Ovary (tissue), 9 donors: ENCODE data around the gene CCDC137. TPM values are rescaled to one million over a fixed set of nuclear protein-coding genes. Genes with fewer than 3 reads are reported as not detected.

Experiments used
- DNase-seq, 5 donors: peaks; one replicate each; pipeline ENCODE4 v3.0.0-alpha.2; 2019 to 2020
- H3K27ac ChIP-seq, 2 donors: fragments of 200-600 bp; one replicate each; pipeline versions ENCODE4 v1.5.1 to v1.8.0; 2019 to 2022
- H3K27me3 ChIP-seq: fragments of 200-600 bp; one replicate; pipeline ENCODE4 v1.8.0; 2022
- H3K36me3 ChIP-seq: fragments of 200-600 bp; sonication (generic); one replicate; pipeline ENCODE4 v1.5.1; 2019
- H3K4me1 ChIP-seq: one replicate; pipeline ENCODE4 v1.8.1; 2013; ENCODE audit warnings: mild to moderate bottlenecking, moderate library complexity; ENCODE audit not compliant: insufficient read depth
- H3K4me3 ChIP-seq: fragments of 200-600 bp; sonication (generic); one replicate; pipeline ENCODE4 v1.5.1; 2017
- H3K9me3 ChIP-seq, 2 donors: fragments of 200-600 bp in 1 of 2; sonication (generic) in 1 of 2; one replicate each; pipeline versions ENCODE4 v1.5.1 to v1.8.1; 2013 to 2019; ENCODE audit warnings: mild to moderate bottlenecking in 1 of 2, moderate library complexity in 1 of 2
- CTCF ChIP-seq, 3 donors: fragments of 450-650 bp in 2 of 3; fragments of 200-600 bp in 1 of 3; IDR thresholded peaks; one replicate each; pipeline versions ENCODE4 v1.5.1 to v1.8.0; 2016 to 2022; ENCODE audit warnings: antibody characterized with exemption in 3 of 3, mild to moderate bottlenecking in 1 of 3
- EP300 ChIP-seq: sonication (generic); formaldehyde crosslinking; IDR thresholded peaks from one replicate; pipeline ENCODE4 v1.6.1; 2017; ENCODE audit warnings: antibody characterized with exemption
- POLR2A ChIP-seq: fragments of 450-650 bp; IDR thresholded peaks from one replicate; pipeline ENCODE4 v1.6.1; 2017; ENCODE audit warnings: antibody characterized with exemption, mild to moderate bottlenecking, moderate library complexity
- WGBS, 3 donors: extraction: QIAGEN DNeasy Blood & Tissue Kit in 1 of 3; methylation state at CpG; one replicate each; pipeline versions ENCODE4 v1.1.5 to v1.1.7; 2013 to 2017; 5-methylcytosine and 5-hydroxymethylcytosine counted together
- intact Hi-C, 4 donors: fragments of 100-400 bp; cut with DNase I; formaldehyde crosslinking; loops; one replicate each; pipeline versions ENCODE4 v1.11.0 to v1.15.1; 2022 to 2023
- polyA plus RNA-seq, 2 donors: library from polyadenylated mRNA; stranded (reverse); fragments of 200-250 nt in 1 of 2; fragments of 350-450 nt in 1 of 2; fragmentation: Illumina TruSeq in 1 of 2; extraction: RNeasy Lipid Tissue Mini Kit (QIAGEN cat#74804) in 1 of 2; gene quantifications; one replicate each; pipeline ENCODE4 v1.2.3, GENCODE V29; 2013 to 2014
- total RNA-seq, 7 donors: library from RNA; depleted of rRNA in 2 of 7; stranded (reverse); fragments of >200 nt in 2 of 7; fragmentation: NEBNext Ultra II Directional in 3 of 7; extraction: Animal tissue kit (Norgen Biotek cat#: 25700) in 3 of 7; gene quantifications; one replicate each; pipeline versions ENCODE4 v1.1.0 to v1.2.4, GENCODE V29; 2016 to 2023
- donor health status: DM: no; HTN: no; CAD: no; lungs with moderate emphysema.
- donor health status: DM: no; HTN: no; CAD: no.
- donor health status: Bipolar disorder and iron deficiency.
- donor health status: DM: yes; HTN: yes; CAD: no.
- donor health status: DM: no; HTN: no; CAD: no.
- donor health status: DM: yes; HTN: yes; CAD: no.

Gene CCDC137
- total and polyA plus RNA-seq, 9 donors: 5.1 to 17.8 (median 9.4) TPM

DNA sequence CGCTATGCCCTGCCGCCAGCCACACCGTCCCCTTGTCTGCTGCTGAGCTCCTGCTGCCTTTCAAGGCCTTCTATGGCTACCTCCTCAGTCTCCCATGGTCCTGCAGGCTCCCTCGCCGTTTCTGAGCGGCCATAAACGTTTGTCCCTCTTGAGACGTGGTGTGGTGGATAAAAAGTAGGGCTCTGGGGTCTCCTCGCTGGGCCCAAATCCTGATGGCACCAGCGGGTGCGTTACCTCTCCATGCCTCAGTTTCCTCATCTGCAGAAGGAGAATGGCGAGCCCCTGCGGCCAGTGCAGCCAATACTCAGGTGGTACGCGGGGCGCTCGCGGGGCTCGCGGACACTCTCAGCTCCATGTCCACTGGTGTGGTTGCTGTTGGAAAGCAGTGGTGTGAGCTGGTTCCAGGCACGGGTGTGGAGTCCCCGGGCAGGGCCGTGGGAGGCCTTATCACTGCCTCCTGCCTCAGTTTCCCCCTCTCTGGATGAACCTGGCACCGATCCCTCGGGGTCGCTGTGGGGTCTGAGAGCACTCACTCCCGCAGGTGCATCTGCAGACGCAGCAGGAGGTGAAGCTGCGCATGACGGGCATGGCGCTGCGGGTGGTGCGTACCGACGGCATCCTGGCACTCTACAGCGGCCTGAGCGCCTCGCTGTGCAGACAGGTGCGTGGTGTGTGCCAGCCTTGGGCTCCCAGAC lies 48.0 kb downstream of the CCDC137 start:
- Histone ChIP-seq H3K4me1 (peaks cover 18% of the 10 kb centered on the region), H3K27ac (no peak overlapping the region), H3K36me3 (no peaks in the 10 kb centered on the region), H3K4me3 (no peak overlapping the region), H3K27me3 (no peaks in the 10 kb centered on the region), H3K9me3 (no peaks in the 10 kb centered on the region)
- peak in 2 of 5 donors; percentile 40 to 43 for DNase-seq
- intact Hi-C loops: no loop called here
- 91 to 92% (median 92%) methylated on average over 38 to 39 of the region's 39 CpGs for WGBS, 3 donors
- TF ChIP-seq POLR2A: no peak
- no peak for TF ChIP-seq EP300
- TF ChIP-seq CTCF (IDR thresholded peaks at IDR 0.05): no peak

DNA sequence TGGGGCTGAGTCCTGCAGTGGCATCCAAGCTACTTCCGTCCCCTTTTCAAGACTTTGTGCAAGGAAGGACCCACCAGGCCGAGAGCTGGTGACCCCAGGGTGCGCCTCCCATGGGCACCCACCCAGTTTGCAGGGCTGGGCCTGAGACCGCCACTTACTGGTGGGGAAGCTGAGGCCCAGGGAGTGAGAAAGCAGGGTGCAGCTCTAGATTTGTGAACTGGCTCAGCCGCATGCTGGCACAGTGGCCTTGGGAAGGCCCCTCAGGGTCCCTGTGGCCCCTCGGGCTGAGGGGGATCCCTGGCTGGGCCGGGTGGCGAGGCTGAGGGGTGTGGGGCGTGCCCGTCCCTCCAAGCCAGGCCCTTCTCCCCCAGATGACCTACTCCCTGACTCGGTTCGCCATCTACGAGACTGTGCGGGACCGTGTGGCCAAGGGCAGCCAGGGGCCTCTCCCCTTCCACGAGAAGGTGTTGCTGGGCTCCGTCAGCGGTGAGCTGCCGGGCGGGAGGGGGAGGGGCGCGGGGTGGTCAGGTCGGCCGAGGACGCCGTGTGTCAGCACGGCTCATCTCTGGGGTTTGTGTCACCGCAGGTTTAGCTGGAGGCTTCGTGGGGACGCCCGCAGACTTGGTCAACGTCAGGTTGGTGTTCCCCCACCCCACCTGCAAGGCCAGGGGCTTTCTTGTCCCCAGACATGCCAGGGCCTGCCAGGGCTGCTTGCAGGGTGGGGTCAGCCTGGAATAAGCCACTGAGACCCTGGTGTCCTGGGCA lies 48.8 kb downstream of the CCDC137 start:
- no peaks in the 10 kb centered on the region for H3K27me3 ChIP-seq
- H3K9me3 ChIP-seq: no peaks in the 10 kb centered on the region
- no peak overlapping the region for H3K4me3 ChIP-seq
- TF ChIP-seq POLR2A (no peak), CTCF (IDR thresholded peaks at IDR 0.05) (no peak), EP300 (no peak)
- no peak overlapping the region for H3K27ac ChIP-seq
- no peaks in the 10 kb centered on the region for H3K36me3 ChIP-seq
- peaks cover 18% of the 10 kb centered on the region for H3K4me1 ChIP-seq
- DNase-seq: peak in 1 of 5 donors; percentile 34
- 85 to 89% (median 88%) methylated on average over 13 to 32 of the region's 32 CpGs for WGBS, 3 donors
- intact Hi-C loops: no loop called here

- H3K4me1 ChIP-seq: peaks cover 15% of the 10 kb centered on the region
- TF ChIP-seq EP300 (no peak), POLR2A (no peak), CTCF (IDR thresholded peaks at IDR 0.05) (no peak)
- H3K27me3 ChIP-seq: no peaks in the 10 kb centered on the region
- peak in 1 of 5 donors; percentile 34 for DNase-seq
- H3K9me3 ChIP-seq: no peaks in the 10 kb centered on the region
- intact Hi-C loops: no loop called here
- no peak overlapping the region for H3K4me3 ChIP-seq
- H3K27ac ChIP-seq: no peak overlapping the region
- no peaks in the 10 kb centered on the region for H3K36me3 ChIP-seq
- WGBS, 3 donors: 91 to 92% (median 91%) methylated on average over 27 to 43 of the region's 43 CpGs
Observed at GRCh38 chr17:81715872-81716673, 49.5 kb downstream of the CCDC137 start.

GRCh38 chr17:81716674-81716996 lies 50.1 kb downstream of the CCDC137 start:
- DNase-seq: peak in 2 of 5 donors; percentile 21 to 29
- intact Hi-C loops: no loop called here
- Histone ChIP-seq H3K27me3 (no peaks in the 10 kb centered on the region), H3K36me3 (no peaks in the 10 kb centered on the region), H3K4me1 (peaks cover 12% of the 10 kb centered on the region), H3K27ac (no peak overlapping the region), H3K4me3 (no peak overlapping the region), H3K9me3 (no peaks in the 10 kb centered on the region)
- TF ChIP-seq POLR2A (no peak), EP300 (no peak), CTCF (IDR thresholded peaks at IDR 0.05) (no peak)
- 93 to 97% (median 97%) methylated on average over 11 to 12 of the region's 12 CpGs for WGBS, 3 donors
